Measurements from ENCODE around the gene CNDP2. TPM values are rescaled to one million over a fixed set of nuclear protein-coding genes. Genes with fewer than 3 reads are reported as not detected.

Gene CNDP2
- total RNA-seq, 1 donor: 38.4 TPM

DNA sequence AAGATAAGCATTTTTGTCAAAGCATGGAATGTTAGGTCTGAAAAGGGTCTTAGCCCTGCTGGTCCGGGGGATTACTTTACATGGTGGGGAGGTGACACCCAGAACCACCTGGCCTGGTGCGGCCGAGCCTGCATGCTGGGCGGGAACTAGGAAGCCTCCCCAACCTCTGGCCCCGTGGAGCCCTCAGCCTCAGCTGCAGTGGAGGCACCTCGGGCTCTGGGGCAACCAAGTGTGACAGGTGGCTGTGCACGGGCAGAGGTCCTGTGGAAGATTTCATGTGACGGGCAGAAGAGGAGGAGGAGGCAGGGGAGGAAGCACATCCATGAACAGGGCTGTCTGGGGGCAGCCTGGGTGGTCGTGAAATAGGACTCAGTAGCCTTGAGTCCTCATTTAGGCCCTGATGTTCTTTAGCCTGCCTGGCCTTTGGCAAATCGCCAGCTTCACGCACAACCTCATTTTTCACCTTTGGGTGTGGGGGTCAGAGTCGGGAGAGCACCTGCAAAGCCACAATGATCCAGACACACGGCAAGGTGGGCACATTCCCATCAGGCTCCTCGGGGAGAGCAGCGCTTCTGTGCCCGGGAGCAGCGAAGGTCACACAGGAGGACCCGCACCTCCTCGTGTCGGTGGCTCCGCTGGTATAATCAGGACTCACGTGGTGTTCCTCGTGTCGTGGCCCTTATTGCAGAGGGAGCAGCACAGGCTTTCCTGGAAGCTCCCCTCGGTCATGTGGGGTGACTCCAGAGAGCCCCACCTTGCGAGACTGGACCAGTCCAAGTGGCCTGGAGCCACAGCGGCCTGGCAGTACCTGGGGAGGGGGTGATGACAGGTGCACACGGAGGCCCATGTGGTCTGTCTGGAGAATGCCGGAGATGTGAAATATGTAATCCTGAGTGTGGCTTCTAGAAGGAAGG is 13.9 kb downstream of the CNDP2 start:
- DNase-seq (ENCODE audit: low read depth): no peak
- TF ChIP-seq, protein P1, sequence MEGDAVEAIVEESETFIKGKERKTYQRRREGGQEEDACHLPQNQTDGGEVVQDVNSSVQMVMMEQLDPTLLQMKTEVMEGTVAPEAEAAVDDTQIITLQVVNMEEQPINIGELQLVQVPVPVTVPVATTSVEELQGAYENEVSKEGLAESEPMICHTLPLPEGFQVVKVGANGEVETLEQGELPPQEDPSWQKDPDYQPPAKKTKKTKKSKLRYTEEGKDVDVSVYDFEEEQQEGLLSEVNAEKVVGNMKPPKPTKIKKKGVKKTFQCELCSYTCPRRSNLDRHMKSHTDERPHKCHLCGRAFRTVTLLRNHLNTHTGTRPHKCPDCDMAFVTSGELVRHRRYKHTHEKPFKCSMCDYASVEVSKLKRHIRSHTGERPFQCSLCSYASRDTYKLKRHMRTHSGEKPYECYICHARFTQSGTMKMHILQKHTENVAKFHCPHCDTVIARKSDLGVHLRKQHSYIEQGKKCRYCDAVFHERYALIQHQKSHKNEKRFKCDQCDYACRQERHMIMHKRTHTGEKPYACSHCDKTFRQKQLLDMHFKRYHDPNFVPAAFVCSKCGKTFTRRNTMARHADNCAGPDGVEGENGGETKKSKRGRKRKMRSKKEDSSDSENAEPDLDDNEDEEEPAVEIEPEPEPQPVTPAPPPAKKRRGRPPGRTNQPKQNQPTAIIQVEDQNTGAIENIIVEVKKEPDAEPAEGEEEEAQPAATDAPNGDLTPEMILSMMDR (IDR thresholded peaks at IDR 0.05; ENCODE audit: insufficient read depth, low read depth, low read length): no peak
- no peak overlapping the region for H3K4me3 ChIP-seq (ENCODE audit: low read depth, low read length)

DNA sequence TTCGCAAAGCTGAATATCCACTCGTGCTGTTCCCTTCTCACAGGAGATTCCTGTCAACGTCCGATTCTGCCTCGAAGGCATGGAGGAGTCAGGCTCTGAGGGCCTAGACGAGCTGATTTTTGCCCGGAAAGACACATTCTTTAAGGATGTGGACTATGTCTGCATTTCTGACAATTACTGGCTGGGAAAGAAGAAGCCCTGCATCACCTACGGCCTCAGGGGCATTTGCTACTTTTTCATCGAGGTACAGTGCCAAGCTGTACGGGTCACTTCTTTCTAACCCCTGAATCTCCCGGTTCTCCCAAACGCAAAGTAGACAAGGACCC is 14.6 kb downstream of the CNDP2 start:
- no peak for DNase-seq (ENCODE audit: low read depth)
- TF ChIP-seq, protein P1 (IDR thresholded peaks at IDR 0.05; ENCODE audit: insufficient read depth, low read depth, low read length): no peak
- H3K4me3 ChIP-seq (ENCODE audit: low read depth, low read length): no peak overlapping the region

DNA sequence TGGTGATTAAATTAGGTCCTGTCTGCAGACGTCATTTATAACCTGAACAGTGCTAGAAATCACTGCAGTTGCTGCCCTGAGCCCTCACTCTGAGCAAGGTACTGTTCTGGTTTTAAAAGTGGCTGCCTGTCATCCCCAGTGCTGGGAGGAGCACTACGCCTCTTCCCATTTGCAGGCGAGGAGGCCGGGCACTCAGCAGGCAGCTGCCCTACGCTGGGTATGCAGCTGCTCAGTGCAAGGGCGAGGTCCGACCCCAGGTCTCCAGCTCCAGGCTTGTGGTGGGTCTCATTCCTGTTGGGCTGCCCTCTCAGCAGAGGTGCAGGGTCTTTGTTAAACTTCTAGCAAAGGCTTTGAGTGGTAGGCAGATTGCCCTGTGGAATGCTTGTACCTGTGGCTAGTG is 15.7 kb downstream of the CNDP2 start:
- H3K4me3 ChIP-seq (ENCODE audit: low read depth, low read length): no peak overlapping the region
- DNase-seq (ENCODE audit: low read depth): no peak
- TF ChIP-seq, protein P1 (IDR thresholded peaks at IDR 0.05; ENCODE audit: insufficient read depth, low read depth, low read length): no peak

DNA sequence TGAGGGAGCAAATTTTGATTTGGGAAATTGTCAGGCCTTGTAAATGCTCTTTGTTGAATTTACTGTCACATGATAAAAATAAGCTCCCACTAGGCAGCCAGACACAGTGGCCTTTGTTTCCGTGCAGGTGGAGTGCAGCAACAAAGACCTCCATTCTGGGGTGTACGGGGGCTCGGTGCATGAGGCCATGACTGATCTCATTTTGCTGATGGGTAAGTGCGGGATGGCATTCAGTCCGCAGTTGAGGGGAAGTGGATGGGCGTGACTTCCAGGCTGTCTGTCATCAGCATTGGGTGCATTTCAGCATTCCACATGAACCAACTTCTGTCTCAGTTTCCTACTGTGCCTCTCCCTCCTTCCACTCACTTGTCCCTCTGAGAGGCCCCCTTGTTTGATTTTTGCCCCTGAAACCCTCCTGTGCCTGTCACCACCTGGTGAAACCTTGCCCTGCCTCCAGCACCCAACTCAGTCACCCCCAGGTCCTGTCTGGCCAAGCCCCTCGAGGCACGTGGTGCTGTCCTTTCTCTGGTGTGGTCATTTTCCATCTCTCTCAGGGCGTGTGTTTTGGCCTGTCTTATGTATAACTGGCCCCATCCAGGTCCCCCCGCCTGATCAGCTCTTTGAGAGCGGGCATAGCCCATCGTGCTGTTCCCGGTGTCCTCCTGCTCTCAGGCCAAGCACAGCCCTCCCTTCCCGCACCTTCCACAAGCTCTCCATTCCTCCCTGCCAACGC is 16.3 kb downstream of the CNDP2 start:
- TF ChIP-seq, protein P1 (IDR thresholded peaks at IDR 0.05; ENCODE audit: insufficient read depth, low read depth, low read length): no peak

DNA sequence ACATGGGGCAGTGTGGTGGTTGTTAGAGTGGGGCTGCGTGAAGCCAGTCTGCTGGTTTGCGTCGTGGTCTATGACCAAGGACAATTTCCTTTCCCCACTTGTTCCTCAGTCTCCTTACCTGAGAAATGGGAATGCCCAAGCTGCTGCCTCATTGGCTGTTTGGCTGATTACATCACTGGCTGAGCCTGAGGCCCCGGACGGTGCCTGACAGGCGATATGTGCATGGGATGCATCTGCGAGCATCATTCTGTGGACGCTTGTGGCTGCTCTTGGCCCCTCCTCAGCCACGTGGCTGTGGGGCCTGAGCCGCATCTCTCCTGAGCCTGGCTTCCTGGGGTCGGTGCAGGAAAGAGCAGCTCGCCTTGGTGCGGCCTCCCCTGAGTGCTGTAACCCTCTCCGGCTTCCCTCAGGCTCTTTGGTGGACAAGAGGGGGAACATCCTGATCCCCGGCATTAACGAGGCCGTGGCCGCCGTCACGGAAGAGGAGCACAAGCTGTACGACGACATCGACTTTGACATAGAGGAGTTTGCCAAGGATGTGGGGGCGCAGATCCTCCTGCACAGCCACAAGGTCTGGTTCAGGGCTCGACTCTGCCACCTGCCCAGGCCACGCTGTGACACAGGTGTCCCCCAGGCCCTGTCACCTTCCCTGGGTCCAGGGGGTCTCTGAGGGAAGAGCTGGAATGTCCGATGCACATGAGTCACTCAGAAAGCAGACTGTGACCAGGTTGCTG is 17.2 kb downstream of the CNDP2 start:
- DNase-seq (ENCODE audit: low read depth): no peak
- H3K4me3 ChIP-seq (ENCODE audit: low read depth, low read length): no peak overlapping the region
- TF ChIP-seq, protein P1 (IDR thresholded peaks at IDR 0.05; ENCODE audit: insufficient read depth, low read depth, low read length): no peak

More for the DNA sequence above, 16.3 kb downstream of the CNDP2 start:
- no peak overlapping the region for H3K4me3 ChIP-seq (ENCODE audit: low read depth, low read length)
- no peak for DNase-seq (ENCODE audit: low read depth)

DNA sequence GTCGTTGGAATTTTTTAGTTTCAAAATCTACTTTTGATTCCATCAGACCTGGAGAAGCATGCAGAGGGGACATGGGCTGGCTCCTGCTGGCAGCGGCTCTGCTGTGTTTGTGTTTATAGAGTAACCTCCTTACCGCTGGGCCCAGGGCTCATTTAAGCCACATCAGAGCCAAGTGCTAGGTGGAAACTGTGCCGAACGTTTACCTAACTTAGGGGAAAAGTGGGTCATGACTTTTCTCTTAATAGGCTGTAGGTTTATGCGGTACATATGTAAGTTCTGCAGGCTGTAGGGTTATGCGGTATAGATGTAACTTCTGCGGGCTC is 17.7 kb downstream of the CNDP2 start:
- TF ChIP-seq, protein P1 (IDR thresholded peaks at IDR 0.05; ENCODE audit: insufficient read depth, low read depth, low read length): no peak
- DNase-seq (ENCODE audit: low read depth): no peak
- H3K4me3 ChIP-seq (ENCODE audit: low read depth, low read length): no peak overlapping the region
